ENCODE data around the gene AQR. TPM values are rescaled to one million over a fixed set of nuclear protein-coding genes. Genes with fewer than 3 reads are reported as not detected.

The AQR gene
- total RNA-seq, 1 experiment from 2014 or later = 26.1 TPM

DNA sequence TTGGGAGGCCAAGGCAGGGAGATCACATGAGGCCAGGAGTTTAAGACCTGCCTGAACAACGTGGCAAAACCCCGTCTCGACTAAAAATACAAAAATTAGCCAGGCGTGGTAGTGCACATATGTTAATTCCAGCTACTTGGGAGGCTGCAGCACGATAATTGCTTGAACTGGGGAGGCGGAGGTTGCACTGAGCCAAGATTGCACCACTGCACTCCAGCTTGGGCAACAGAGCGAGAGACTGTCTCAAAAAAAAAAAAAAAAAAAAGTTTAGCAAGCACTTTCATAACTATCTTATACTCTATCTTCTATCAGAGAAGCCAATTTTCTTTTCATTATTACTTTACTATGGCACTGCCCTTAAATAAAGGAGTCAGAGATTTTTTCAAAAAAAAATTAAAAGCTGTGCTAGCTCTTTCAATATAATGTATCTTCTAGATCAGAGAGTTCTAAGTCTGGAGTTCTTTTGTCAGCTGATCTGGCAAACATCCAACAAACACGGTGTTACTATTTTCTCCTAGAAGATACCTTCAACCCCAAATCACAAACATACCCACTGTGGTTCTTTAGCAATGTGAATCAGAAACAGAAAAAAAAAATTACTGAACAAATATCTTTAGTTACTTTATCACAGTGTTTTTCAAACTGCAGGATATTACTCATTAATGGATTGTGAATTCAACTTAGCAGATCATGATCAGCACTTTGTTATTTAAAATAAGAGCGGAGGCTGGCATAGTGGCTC is 15.5 kb upstream of the AQR start:
- ATAC-seq (no peak), DNase-seq (peak; percentile 24)
- Histone ChIP-seq H2AFZ (ENCODE audit: low read length) (no peak overlapping the region), H3K9me2 (replicated peaks; ENCODE audit: low read length) (no peaks in the 10 kb centered on the region), H3K4me2 (ENCODE audit: low read length) (peak overlapping the region; percentile 90), H3K79me2 (ENCODE audit: low read length) (peaks cover 63% of the 10 kb centered on the region), H3K27me3 (ENCODE audit: low read length) (no peaks in the 10 kb centered on the region), H3K9me3 (ENCODE audit: low read length) (no peaks in the 10 kb centered on the region), H3K4me3 (ENCODE audit: low read length) (peak overlapping the region; percentile 91; the same call in 1 of the 2 replicates), H3K9ac (ENCODE audit: low read length) (no peak overlapping the region), H3K27ac (ENCODE audit: low read length) (no peak overlapping the region), H3F3A (ENCODE audit: low read length, unreplicated experiment) (no peaks in the 10 kb centered on the region), H3K36me3 (ENCODE audit: low read depth, low read length) (peaks cover 33% of the 10 kb centered on the region), H4K20me1 (ENCODE audit: low read length) (peaks cover 25% of the 10 kb centered on the region), H3K4me1 (ENCODE audit: insufficient read depth, low read length) (peaks cover 26% of the 10 kb centered on the region)
- POLR2A ChIA-PET (ENCODE audit: unreplicated experiment) = interaction anchor here (0.7 kb wide), 1 partner anchor 34 kb away, joined by 7 read pairs; no protein-coding TSS in a partner anchor
- BruUV-seq (replicated peaks) = no TSS peak
- intact Hi-C loops (cut with micrococcal nuclease) = loop anchor here (10.0 kb wide), 1 partner anchor 560 kb away; the partner anchor contains the start of gene DPH6
- TF ChIP-seq EZH2 (IDR thresholded peaks at IDR 0.05; ENCODE audit: low read length, unreplicated experiment) (no peak), EZH2phosphoT487 (IDR thresholded peaks at IDR 0.05; ENCODE audit: borderline replicate concordance, low read length) (no peak), CTCF (conservative IDR thresholded peaks at IDR 0.05; ENCODE audit: low read depth, low read length) (no peak)
- CTCF ChIA-PET = interaction anchor here (0.9 kb wide), 1 partner anchor 16 kb away, joined by 3 read pairs; the partner anchor contains the start of gene AQR

GRCh38 chr15:34976743-34977142 is 7.2 kb upstream of the AQR start:
- no peak for ATAC-seq

More at GRCh38 chr15:34976743-34977142, 7.2 kb upstream of the AQR start:
- H3K27me3 ChIP-seq (ENCODE audit: low read length) = no peaks in the 10 kb centered on the region
- no peaks in the 10 kb centered on the region for H4K20me1 ChIP-seq (ENCODE audit: low read length)
- peaks cover 8% of the 10 kb centered on the region for H3K36me3 ChIP-seq (ENCODE audit: low read depth, low read length)
- no peaks in the 10 kb centered on the region for H3K9me2 ChIP-seq (replicated peaks; ENCODE audit: low read length)
- TF ChIP-seq EZH2 (IDR thresholded peaks at IDR 0.05; ENCODE audit: low read length, unreplicated experiment) = no peak
- no peak for TF ChIP-seq EZH2phosphoT487 (IDR thresholded peaks at IDR 0.05; ENCODE audit: borderline replicate concordance, low read length)
- no peak for TF ChIP-seq CTCF (conservative IDR thresholded peaks at IDR 0.05; ENCODE audit: low read depth, low read length)
- H3K27ac ChIP-seq (ENCODE audit: low read length) = no peak overlapping the region
- POLR2A ChIA-PET (ENCODE audit: unreplicated experiment) = no interaction called here
- intact Hi-C loops (cut with micrococcal nuclease) = no loop called here
- DNase-seq = no peak
- 0 out of 2 replicates have a peak, but pooled peaks cover 3% of the 10 kb centered on the region for H3K79me2 ChIP-seq (ENCODE audit: low read length)
- no peak overlapping the region for H2AFZ ChIP-seq (ENCODE audit: low read length)
- CTCF ChIA-PET = no interaction called here
- BruUV-seq (replicated peaks) = no TSS peak
- H3F3A ChIP-seq (ENCODE audit: low read length, unreplicated experiment) = no peaks in the 10 kb centered on the region
- no peak overlapping the region for H3K4me2 ChIP-seq (ENCODE audit: low read length)
- no peaks in the 10 kb centered on the region for H3K4me1 ChIP-seq (ENCODE audit: insufficient read depth, low read length)
- no peak overlapping the region for H3K4me3 ChIP-seq (ENCODE audit: low read length)
- H3K9me3 ChIP-seq (ENCODE audit: low read length) = no peaks in the 10 kb centered on the region
- no peak overlapping the region for H3K9ac ChIP-seq (ENCODE audit: low read length)

All from PC-3 (cell line).